Type B pancreatic cell (in vitro differentiated cells): Measurements from ENCODE around the gene APOL4. TPM values are rescaled to one million over a fixed set of nuclear protein-coding genes. Genes with fewer than 3 reads are reported as not detected.

ENCODE experiments used
- DNase-seq: peaks from one replicate; pipeline ENCODE4 v3.0.0; 2021; ENCODE audit warnings: mixed read lengths; ENCODE audit not compliant: unreplicated experiment; ENCODE audit errors: extremely low spot score
- H3K27ac Mint-ChIP-seq: 2 replicates; pipeline ENCODE4 v1.8.0; 2021; ENCODE audit warnings: mild to moderate bottlenecking, mixed read lengths
- H3K27me3 Mint-ChIP-seq: 2 replicates; pipeline ENCODE4 v1.8.0; 2021; ENCODE audit warnings: mixed read lengths
- H3K36me3 Mint-ChIP-seq: 2 replicates; pipeline ENCODE4 v1.8.0; 2021; ENCODE audit warnings: mixed read lengths
- H3K4me1 Mint-ChIP-seq: one replicate; pipeline ENCODE4 v1.8.0; 2021; ENCODE audit warnings: mixed read lengths; ENCODE audit not compliant: unreplicated experiment
- H3K4me3 Mint-ChIP-seq: 2 replicates; pipeline ENCODE4 v1.8.0; 2021; ENCODE audit warnings: mild to moderate bottlenecking, mixed read lengths
- H3K9me3 Mint-ChIP-seq: 2 replicates; pipeline ENCODE4 v1.8.0; 2021; ENCODE audit warnings: mixed read lengths
- CTCF ChIP-seq: fragments of 200-600 bp; sonication (generic); conservative IDR thresholded peaks from 2 replicates; pipeline ENCODE4 v1.5.0; 2021; ENCODE audit warnings: antibody characterized with exemption, mild to moderate bottlenecking
- total RNA-seq: library from RNA; stranded (reverse); gene quantifications from 2 replicates; pipeline ENCODE4 v1.2.1, GENCODE V29; 2021; ENCODE audit warnings: low replicate concordance

The APOL4 gene
- total RNA-seq, 1 donor from 2014 or later, result 1.4 TPM

- Mint-ChIP-seq H3K4me3 (no peak overlapping the region), H3K36me3 (peaks cover 4% of the 10 kb centered on the region), H3K27me3 (no peaks in the 10 kb centered on the region), H3K27ac (no peak overlapping the region), H3K4me1 (peaks cover 15% of the 10 kb centered on the region), H3K9me3 (peaks cover 8% of the 10 kb centered on the region)
- DNase-seq, result no peak
- TF ChIP-seq CTCF, result no peak
These were observed 53.2 kb downstream of the APOL4 start for GRCh38 chr22:36148411-36148810.

- Mint-ChIP-seq H3K36me3 (peaks cover 4% of the 10 kb centered on the region), H3K4me3 (no peak overlapping the region), H3K27me3 (no peaks in the 10 kb centered on the region), H3K4me1 (peaks cover 15% of the 10 kb centered on the region), H3K9me3 (peaks cover 7% of the 10 kb centered on the region), H3K27ac (no peak overlapping the region)
- DNase-seq, result no peak
- no peak for TF ChIP-seq CTCF
These were observed 54.3 kb downstream of the APOL4 start for GRCh38 chr22:36147196-36147791.

- no peak for TF ChIP-seq CTCF
These were observed 55.7 kb downstream of the APOL4 start for GRCh38 chr22:36145881-36146280.

GRCh38 chr22:36144886-36145541 lies 56.6 kb downstream of the APOL4 start:
- peaks cover 15% of the 10 kb centered on the region for H3K4me1 Mint-ChIP-seq
- H3K4me3 Mint-ChIP-seq, result peak overlapping the region; percentile 32
- H3K27me3 Mint-ChIP-seq, result peaks cover 3% of the 10 kb centered on the region

More at GRCh38 chr22:36145881-36146280, 55.7 kb downstream of the APOL4 start:
- peak overlapping the region; percentile 31 for H3K27ac Mint-ChIP-seq
- no peaks in the 10 kb centered on the region for H3K36me3 Mint-ChIP-seq
- no peak overlapping the region for H3K4me3 Mint-ChIP-seq
- no peaks in the 10 kb centered on the region for H3K9me3 Mint-ChIP-seq
- H3K27me3 Mint-ChIP-seq, result peaks cover 1% of the 10 kb centered on the region
- DNase-seq, result no peak
- peaks cover 15% of the 10 kb centered on the region for H3K4me1 Mint-ChIP-seq

GRCh38 chr22:36143956-36144355 lies 57.7 kb downstream of the APOL4 start:
- peaks cover 3% of the 10 kb centered on the region for H3K27me3 Mint-ChIP-seq
- H3K36me3 Mint-ChIP-seq, result no peaks in the 10 kb centered on the region
- H3K27ac Mint-ChIP-seq, result no peak overlapping the region
- DNase-seq, result no peak
- TF ChIP-seq CTCF, result no peak
- peaks cover 15% of the 10 kb centered on the region for H3K4me1 Mint-ChIP-seq
- no peaks in the 10 kb centered on the region for H3K9me3 Mint-ChIP-seq
- no peak overlapping the region for H3K4me3 Mint-ChIP-seq

More at GRCh38 chr22:36144886-36145541, 56.6 kb downstream of the APOL4 start:
- TF ChIP-seq CTCF, result peak; percentile 85
- Mint-ChIP-seq H3K36me3 (no peaks in the 10 kb centered on the region), H3K9me3 (no peaks in the 10 kb centered on the region), H3K27ac (peak overlapping the region; percentile 73)
- DNase-seq, result no peak
